GM23248 (cell line): Measurements from ENCODE around the gene ROS1.

Experiments used
- EZH2 ChIP-seq: fragments of 200-600 bp; sonication (generic); IDR thresholded peaks from 2 replicates; pipeline ENCODE4 v1.6.1; 2018; ENCODE audit warnings: antibody characterized with exemption, mild to moderate bottlenecking; ENCODE audit not compliant: insufficient read depth, poor library complexity, severe bottlenecking
- EZH2phosphoT487 ChIP-seq: fragments of 200-600 bp; sonication (generic); IDR thresholded peaks from 2 replicates; pipeline ENCODE4 v1.6.1; 2018; ENCODE audit warnings: antibody characterized with exemption, moderate library complexity, mild to moderate bottlenecking, low read depth; ENCODE audit not compliant: insufficient read depth

GRCh38 chr6:117425431-117426153, at the start of gene ROS1:
- TF ChIP-seq EZH2phosphoT487 (no peak), EZH2 (no peak)
